Body of pancreas (tissue), 4 donors: Measurements from ENCODE around the gene TMTC2.

Source experiments
- CTCF ChIP-seq, 7 experiments: fragments of 450-650 bp in 4 of 7; fragments of 200-600 bp in 3 of 7; sonication (generic) in 3 of 7; IDR thresholded peaks; one replicate each; pipeline ENCODE4 v1.5.1; 2016 to 2019; ENCODE audit warnings: antibody characterized with exemption in 7 of 7
- POLR2A ChIP-seq, 3 donors: fragments of 450-650 bp; IDR thresholded peaks; one replicate each; pipeline ENCODE4 v1.6.1; 2016; ENCODE audit warnings: antibody characterized with exemption in 3 of 3, mild to moderate bottlenecking in 2 of 3

DNA sequence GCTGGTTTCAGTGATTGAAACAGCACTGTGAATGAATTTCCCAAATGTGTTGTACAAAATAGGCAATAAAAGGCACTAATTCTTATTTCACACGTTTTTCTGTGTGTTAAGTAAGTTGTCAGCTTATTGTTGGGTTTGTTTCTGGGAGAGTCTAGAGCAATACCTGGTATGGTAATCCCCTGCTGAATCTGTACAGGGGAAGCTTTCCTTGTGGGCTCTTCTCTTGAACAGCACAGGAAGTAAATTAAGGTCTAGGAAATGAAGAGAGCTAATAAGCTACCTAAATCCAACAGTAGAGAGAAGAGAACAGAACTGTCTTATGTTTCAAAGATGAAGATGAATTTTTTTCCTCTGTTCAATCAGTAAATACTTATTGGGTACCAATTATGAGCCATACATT, 406.7 kb downstream of the TMTC2 start:
- TF ChIP-seq POLR2A (IDR thresholded peaks at IDR 0.05) (no peak), CTCF (IDR thresholded peaks at IDR 0.05) (no peak)
